PC-3 (cell line): ENCODE data around the gene BMPER. TPM values are rescaled to one million over a fixed set of nuclear protein-coding genes. Genes with fewer than 3 reads are reported as not detected.

ENCODE experiments used
- ATAC-seq: fragments of 200-7000 bp; cut with Tn5 transposase; 2 replicates; pipeline ENCODE4 v1.9.1; 2020; ENCODE audit warnings: mild to moderate bottlenecking, moderate library complexity
- BruUV-seq: library from RNA; stranded (reverse); fragments of 400-500 nt; replicated peaks from 2 replicates; lab custom pipeline; 2021; lab: Mats Ljungman, UMichigan
- CTCF ChIA-PET: fragments of 300-600 bp; sonication (Branson Sonifier 250); formaldehyde crosslinking; loops from one replicate; lab custom pipeline; 2022; ENCODE audit warnings: antibody characterized with exemption; lab: Charles Lee
- POLR2A ChIA-PET: fragments of 300-600 bp; sonication (Branson Sonifier 250); formaldehyde crosslinking; loops from one replicate; lab custom pipeline; 2022; ENCODE audit warnings: antibody characterized with exemption; ENCODE audit not compliant: unreplicated experiment; lab: Charles Lee
- DNase-seq: peaks from one replicate; pipeline ENCODE4 v3.0.0-alpha.2; 2015
- H2AFZ ChIP-seq: fragments of 300-600 bp; sonication (generic); 2 replicates; pipeline ENCODE4 v1.6.0; 2016; ENCODE audit warnings: antibody characterized with exemption, low read length
- H3F3A ChIP-seq: fragments of 300-600 bp; sonication (generic); one replicate; pipeline ENCODE4 v1.6.0; 2017; ENCODE audit warnings: antibody characterized with exemption, low read length, control low read depth, mild to moderate bottlenecking; ENCODE audit not compliant: unreplicated experiment
- H3K27ac ChIP-seq: fragments of 300-600 bp; sonication (generic); 2 replicates; pipeline ENCODE4 v1.5.1; 2016; ENCODE audit warnings: mild to moderate bottlenecking, low read length
- H3K27me3 ChIP-seq: fragments of 300-600 bp; sonication (generic); 2 replicates; pipeline ENCODE4 v1.6.1; 2016; ENCODE audit warnings: low read length, mixed read lengths
- H3K36me3 ChIP-seq: fragments of 300-600 bp; sonication (generic); 2 replicates; pipeline ENCODE4 v1.6.1; 2016; ENCODE audit warnings: low read depth, mixed run types, low read length, mixed read lengths
- H3K4me1 ChIP-seq: fragments of 300-600 bp; sonication (generic); 2 replicates; pipeline ENCODE4 v1.5.1; 2016; ENCODE audit warnings: low read length; ENCODE audit not compliant: insufficient read depth
- H3K4me2 ChIP-seq: fragments of 300-600 bp; sonication (generic); 2 replicates; pipeline ENCODE4 v1.6.0; 2016; ENCODE audit warnings: low read length
- H3K4me3 ChIP-seq: fragments of 300-600 bp; sonication (generic); 2 replicates; pipeline ENCODE4 v1.5.1; 2016; ENCODE audit warnings: mild to moderate bottlenecking, low read length, mixed read lengths
- H3K79me2 ChIP-seq: fragments of 300-600 bp; sonication (generic); 2 replicates; pipeline ENCODE4 v1.6.1; 2017; ENCODE audit warnings: low read length, mixed read lengths
- H3K9ac ChIP-seq: fragments of 300-600 bp; sonication (generic); 2 replicates; pipeline ENCODE4 v1.6.0; 2016; ENCODE audit warnings: mild to moderate bottlenecking, low read length
- H3K9me2 ChIP-seq: fragments of 300-600 bp; sonication (generic); replicated peaks from 2 replicates; pipeline ENCODE4 v1.6.1; 2016; ENCODE audit warnings: mixed run types, low read length, mixed read lengths
- H3K9me3 ChIP-seq: fragments of 300-600 bp; sonication (generic); 2 replicates; pipeline ENCODE4 v1.6.1; 2016; ENCODE audit warnings: low read length, mixed read lengths
- H4K20me1 ChIP-seq: fragments of 300-600 bp; sonication (generic); 2 replicates; pipeline ENCODE4 v1.6.1; 2016; ENCODE audit warnings: low read length, mixed read lengths
- EZH2 ChIP-seq: fragments of 300-600 bp; sonication (generic); IDR thresholded peaks from one replicate; pipeline ENCODE4 v1.6.1; 2017; ENCODE audit warnings: antibody characterized with exemption, mild to moderate bottlenecking, low read length; ENCODE audit not compliant: unreplicated experiment
- EZH2phosphoT487 ChIP-seq: fragments of 300-600 bp; sonication (generic); IDR thresholded peaks from 2 replicates; pipeline ENCODE4 v1.6.1; 2018; ENCODE audit warnings: mild to moderate bottlenecking, antibody characterized with exemption, low read length, borderline replicate concordance
- intact Hi-C: fragments of 100-400 bp; cut with micrococcal nuclease; formaldehyde crosslinking; loops from 2 replicates; pipeline ENCODE4 v1.9.0; 2023
- total RNA-seq: library from RNA; depleted of rRNA; stranded (reverse); fragments of >200 nt; gene quantifications from 2 replicates; pipeline ENCODE4 v1.2.3, GENCODE V29; 2014
- TF ChIP-seq, protein P1 (sequence below): fragments of 300-600 bp; sonication (generic); conservative IDR thresholded peaks from 2 replicates; pipeline ENCODE4 v1.5.1; 2017; ENCODE audit warnings: antibody characterized with exemption, low read depth, mild to moderate bottlenecking, low read length

The BMPER gene
- total RNA-seq, 1 experiment from 2014 or later = 0.11 TPM

DNA sequence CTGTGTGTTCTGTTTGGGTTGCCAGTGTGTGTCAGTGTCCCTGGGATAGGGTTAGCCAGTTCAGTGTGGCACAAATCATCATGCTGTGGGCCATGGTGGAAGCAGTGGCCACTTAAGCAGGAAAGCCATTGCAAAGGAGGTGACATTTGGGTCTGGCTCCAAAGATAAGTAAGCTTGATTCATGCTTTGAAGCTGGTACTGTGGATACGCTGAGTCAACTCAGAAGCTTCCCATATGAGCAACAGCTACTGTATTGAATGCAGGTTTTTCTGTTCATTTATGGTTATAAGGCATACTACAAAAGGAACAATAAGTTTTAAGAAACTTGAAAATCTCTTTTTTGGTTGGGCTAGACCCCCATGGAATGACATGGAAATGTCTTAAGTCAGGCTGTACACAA is 143.1 kb downstream of the BMPER start:
- intact Hi-C loops = no loop called here
- Histone ChIP-seq H3K4me1 (no peaks in the 10 kb centered on the region), H3F3A (no peaks in the 10 kb centered on the region), H3K36me3 (no peaks in the 10 kb centered on the region), H3K9me3 (no peaks in the 10 kb centered on the region), H2AFZ (no peak overlapping the region), H3K4me3 (no peak overlapping the region), H3K79me2 (no peaks in the 10 kb centered on the region), H3K9ac (no peak overlapping the region), H3K27ac (no peak overlapping the region), H3K4me2 (no peak overlapping the region), H3K27me3 (peaks cover 15% of the 10 kb centered on the region), H4K20me1 (no peaks in the 10 kb centered on the region), H3K9me2 (no peaks in the 10 kb centered on the region)
- DNase-seq (no peak), ATAC-seq (no peak)
- BruUV-seq = no TSS peak
- POLR2A ChIA-PET = no interaction called here
- no peak for TF ChIP-seq EZH2
- no peak for TF ChIP-seq EZH2phosphoT487
- TF ChIP-seq, protein P1, sequence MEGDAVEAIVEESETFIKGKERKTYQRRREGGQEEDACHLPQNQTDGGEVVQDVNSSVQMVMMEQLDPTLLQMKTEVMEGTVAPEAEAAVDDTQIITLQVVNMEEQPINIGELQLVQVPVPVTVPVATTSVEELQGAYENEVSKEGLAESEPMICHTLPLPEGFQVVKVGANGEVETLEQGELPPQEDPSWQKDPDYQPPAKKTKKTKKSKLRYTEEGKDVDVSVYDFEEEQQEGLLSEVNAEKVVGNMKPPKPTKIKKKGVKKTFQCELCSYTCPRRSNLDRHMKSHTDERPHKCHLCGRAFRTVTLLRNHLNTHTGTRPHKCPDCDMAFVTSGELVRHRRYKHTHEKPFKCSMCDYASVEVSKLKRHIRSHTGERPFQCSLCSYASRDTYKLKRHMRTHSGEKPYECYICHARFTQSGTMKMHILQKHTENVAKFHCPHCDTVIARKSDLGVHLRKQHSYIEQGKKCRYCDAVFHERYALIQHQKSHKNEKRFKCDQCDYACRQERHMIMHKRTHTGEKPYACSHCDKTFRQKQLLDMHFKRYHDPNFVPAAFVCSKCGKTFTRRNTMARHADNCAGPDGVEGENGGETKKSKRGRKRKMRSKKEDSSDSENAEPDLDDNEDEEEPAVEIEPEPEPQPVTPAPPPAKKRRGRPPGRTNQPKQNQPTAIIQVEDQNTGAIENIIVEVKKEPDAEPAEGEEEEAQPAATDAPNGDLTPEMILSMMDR = no peak
- CTCF ChIA-PET = no interaction called here

GRCh38 chr7:34054075-34054474 is 148.7 kb downstream of the BMPER start:
- ChIA-PET POLR2A (no interaction called here), CTCF (no interaction called here)
- DNase-seq (no peak), ATAC-seq (no peak)
- TF ChIP-seq EZH2 = no peak
- TF ChIP-seq, protein P1 = no peak
- TF ChIP-seq EZH2phosphoT487 = no peak
- Histone ChIP-seq H2AFZ (no peak overlapping the region), H4K20me1 (no peaks in the 10 kb centered on the region), H3F3A (no peaks in the 10 kb centered on the region), H3K4me3 (no peak overlapping the region), H3K27me3 (peaks cover 16% of the 10 kb centered on the region), H3K9me2 (no peaks in the 10 kb centered on the region), H3K4me1 (no peaks in the 10 kb centered on the region), H3K9me3 (no peaks in the 10 kb centered on the region), H3K79me2 (no peaks in the 10 kb centered on the region), H3K36me3 (no peaks in the 10 kb centered on the region), H3K27ac (no peak overlapping the region), H3K9ac (no peak overlapping the region), H3K4me2 (no peak overlapping the region)
- intact Hi-C loops = no loop called here
- no TSS peak for BruUV-seq

- H3F3A ChIP-seq = no peaks in the 10 kb centered on the region
- intact Hi-C loops = no loop called here
- H3K9ac ChIP-seq = no peak overlapping the region
- no peaks in the 10 kb centered on the region for H3K79me2 ChIP-seq
- H3K4me2 ChIP-seq = no peak overlapping the region
- ATAC-seq (no peak), DNase-seq (no peak)
- H3K9me3 ChIP-seq = no peaks in the 10 kb centered on the region
- ChIA-PET POLR2A (interaction anchor here (0.7 kb wide), 1 partner anchor 16 kb away, joined by 5 read pairs; no protein-coding TSS in a partner anchor), CTCF (no interaction called here)
- H2AFZ ChIP-seq = no peak overlapping the region
- H3K27me3 ChIP-seq = peaks cover 9% of the 10 kb centered on the region; the same call in 1 of the 2 replicates
- H3K36me3 ChIP-seq = no peaks in the 10 kb centered on the region
- H3K4me3 ChIP-seq = no peak overlapping the region
- no peaks in the 10 kb centered on the region for H3K9me2 ChIP-seq
- TF ChIP-seq, protein P1 = no peak
- TF ChIP-seq EZH2 = no peak
- no peak for TF ChIP-seq EZH2phosphoT487
- H3K4me1 ChIP-seq = peaks cover 5% of the 10 kb centered on the region; the same call in 1 of the 2 replicates
- H3K27ac ChIP-seq = no peak overlapping the region
- no peaks in the 10 kb centered on the region for H4K20me1 ChIP-seq
- no TSS peak for BruUV-seq
Measured at GRCh38 chr7:34057136-34057535, 151.8 kb downstream of the BMPER start.
